GM18951 (cell line): ENCODE results near the gene KIAA0513.

Experiments used
- POLR2A ChIP-seq: IDR thresholded peaks from 4 replicates; pipeline ENCODE4 v1.6.1; 2011; ENCODE audit warnings: mild to moderate bottlenecking; ENCODE audit not compliant: insufficient read length, insufficient read depth; ENCODE audit errors: extremely low read depth
- in situ Hi-C: fragments of 300-500 bp; cut with MboI; formaldehyde crosslinking; loops from one replicate; pipeline ENCODE4 v1.12.0; 2022; ENCODE audit warnings: low sequenced_read_pairs, mixed read lengths, inconsistent platforms; ENCODE audit not compliant: unreplicated experiment

KIAA0513 gene

GRCh38 chr16:85136702-85137322 lies 109.2 kb downstream of the KIAA0513 start:
- TF ChIP-seq POLR2A: no peak
- in situ Hi-C loops: no loop called here

DNA sequence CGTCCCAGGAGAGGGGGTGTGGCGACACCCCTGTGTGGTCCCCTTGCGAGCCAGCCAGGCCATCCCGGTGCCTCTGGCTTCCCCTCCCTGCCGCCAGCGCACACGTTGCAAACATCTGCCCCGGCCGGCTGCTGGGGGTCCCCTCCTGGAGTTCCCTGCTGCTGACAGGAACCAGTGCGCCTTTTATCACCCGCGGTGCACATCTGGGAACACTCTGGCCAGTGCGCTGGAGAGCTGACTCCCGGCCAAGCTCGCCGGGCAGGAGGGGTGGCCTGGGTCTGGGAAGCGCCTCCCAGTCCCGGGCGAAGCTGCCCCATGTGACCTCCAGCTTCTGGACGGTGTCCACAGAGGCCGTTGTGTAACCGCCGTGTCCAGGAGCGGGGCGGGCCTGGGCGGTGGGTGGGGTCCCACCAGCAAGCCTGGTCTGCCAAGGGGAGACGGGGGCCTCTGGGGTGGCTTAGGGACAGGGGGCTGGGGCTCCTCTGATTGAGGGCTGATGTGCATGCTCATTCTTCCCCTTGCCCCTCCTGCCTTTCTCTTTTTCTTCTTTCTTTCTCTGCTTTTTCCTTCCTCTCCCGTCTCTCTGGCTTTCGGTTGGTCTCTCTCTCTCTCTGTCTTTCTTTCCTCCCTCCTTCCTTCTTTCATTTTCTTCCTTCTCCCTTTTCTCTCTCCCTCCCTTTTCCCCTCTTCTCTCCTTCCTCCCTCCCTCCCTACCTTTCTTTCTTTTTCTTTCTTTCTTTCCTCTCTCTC lies 109.9 kb downstream of the KIAA0513 start:
- in situ Hi-C loops: no loop called here
- no peak for TF ChIP-seq POLR2A

DNA sequence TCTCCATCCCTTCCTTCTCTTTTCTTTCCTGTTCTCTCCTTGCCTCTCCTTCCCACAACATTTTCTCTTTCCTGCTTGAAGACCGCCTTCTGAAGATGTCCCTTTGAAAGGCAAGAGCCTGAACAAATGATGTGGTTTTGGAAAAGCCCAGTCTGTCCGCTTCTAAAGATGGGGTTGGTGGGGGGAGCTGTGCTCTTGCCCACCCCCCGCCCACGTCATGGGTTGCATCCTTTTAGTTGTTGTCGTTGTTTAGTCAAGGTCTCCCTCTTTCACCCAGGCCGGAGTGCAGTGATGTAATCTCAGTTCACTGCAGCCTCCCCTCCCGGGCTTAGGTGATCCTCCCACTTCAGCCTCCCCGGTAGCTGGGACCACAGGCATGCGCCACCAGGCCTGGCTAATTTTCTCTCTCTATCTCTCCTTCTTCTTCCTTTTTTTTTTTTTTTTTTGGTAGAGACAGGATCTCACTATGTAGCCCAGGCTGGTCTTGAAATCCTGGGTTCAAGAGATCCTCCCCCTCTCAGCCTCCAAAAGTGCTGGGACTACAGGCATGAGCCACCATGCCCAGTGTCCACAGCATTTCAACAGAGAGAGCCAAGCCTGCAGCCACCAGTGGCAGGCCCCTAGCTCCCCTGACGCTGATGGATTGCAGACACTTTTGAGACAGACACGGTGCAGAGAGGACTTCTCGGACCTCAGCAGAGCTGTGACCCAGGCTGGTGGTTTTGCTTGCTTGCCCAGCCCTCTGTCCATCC lies 110.7 kb downstream of the KIAA0513 start:
- TF ChIP-seq POLR2A: no peak
- in situ Hi-C loops: no loop called here

DNA sequence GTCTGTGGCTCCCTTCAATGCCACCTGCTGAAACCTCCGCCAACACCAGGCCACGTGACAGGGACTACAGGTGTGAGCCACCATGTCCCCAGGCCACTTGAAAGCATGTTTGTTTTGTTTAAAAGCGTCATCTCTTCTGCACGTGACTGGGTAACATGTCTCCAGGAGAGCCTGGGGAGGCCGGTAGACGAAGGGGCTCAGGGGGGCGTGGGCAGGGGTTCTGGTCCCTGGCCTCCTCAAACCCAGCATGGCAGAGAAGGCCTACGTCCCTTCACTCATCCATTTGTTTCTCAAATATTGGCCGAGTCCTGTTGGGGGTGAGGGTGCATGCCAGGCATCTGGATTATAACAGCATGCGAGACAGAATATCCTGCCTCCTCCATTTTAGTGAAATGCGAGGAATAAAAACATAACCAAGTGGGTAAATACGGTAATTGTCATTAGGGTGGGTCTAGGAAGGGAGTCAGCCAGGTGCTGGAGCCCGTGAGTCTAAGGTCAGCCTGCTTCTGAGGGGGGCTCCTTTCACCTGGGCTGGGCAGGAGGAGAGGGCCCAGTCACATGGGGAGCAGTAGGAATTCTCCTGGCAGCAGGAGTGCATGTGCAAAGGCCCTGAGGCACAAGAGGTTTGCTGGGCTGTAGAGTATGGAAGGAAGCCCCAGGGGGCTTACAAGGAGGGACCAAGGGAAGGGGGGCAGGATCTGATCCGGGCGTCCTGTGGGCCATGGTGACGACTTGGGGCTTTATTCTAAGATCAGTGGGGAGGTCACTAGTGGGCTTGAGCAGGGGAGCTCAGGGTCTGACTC lies 111.4 kb downstream of the KIAA0513 start:
- in situ Hi-C loops: no loop called here

GRCh38 chr16:85139881-85140339 lies 112.3 kb downstream of the KIAA0513 start:
- no peak for TF ChIP-seq POLR2A
- in situ Hi-C loops: no loop called here

More for the DNA sequence above, 111.4 kb downstream of the KIAA0513 start:
- no peak for TF ChIP-seq POLR2A

- no peak for TF ChIP-seq POLR2A
- in situ Hi-C loops: no loop called here
Observed at GRCh38 chr16:85140455-85141012, 112.9 kb downstream of the KIAA0513 start.

DNA sequence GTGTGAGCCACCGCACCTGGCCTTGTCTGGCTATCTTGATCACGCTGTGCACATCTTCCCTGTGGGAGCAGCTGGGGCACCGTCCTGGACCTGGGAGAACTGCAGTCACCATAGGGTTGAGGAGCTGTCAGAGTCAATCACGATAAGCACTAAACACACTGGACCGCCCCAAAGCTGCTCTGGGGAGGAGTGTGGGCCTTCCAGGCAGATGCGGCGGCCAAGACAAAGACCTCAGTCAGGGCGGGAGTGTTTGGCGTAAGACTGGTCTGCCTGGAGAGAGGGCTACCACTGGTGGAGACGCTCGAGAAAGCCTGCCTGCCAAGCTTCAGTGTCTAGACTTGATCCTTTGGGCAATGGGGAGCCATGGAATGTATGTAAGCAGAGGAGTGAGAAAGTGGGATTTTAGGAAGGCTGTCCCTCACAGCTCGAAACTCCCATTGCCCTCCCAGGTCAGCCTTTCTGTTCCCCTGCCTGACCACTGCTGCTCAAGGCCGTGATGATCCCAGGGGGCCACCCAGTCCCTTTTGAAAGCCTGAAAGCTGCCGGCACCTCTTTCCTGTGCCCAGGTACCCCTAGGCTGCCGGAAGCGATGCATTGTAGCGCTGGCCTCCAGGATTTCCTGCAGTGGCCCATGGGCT lies 114.0 kb downstream of the KIAA0513 start:
- no peak for TF ChIP-seq POLR2A

GRCh38 chr16:85142129-85142513 lies 114.5 kb downstream of the KIAA0513 start:
- in situ Hi-C loops: no loop called here
- no peak for TF ChIP-seq POLR2A

More for the DNA sequence above, 114.0 kb downstream of the KIAA0513 start:
- in situ Hi-C loops: no loop called here

DNA sequence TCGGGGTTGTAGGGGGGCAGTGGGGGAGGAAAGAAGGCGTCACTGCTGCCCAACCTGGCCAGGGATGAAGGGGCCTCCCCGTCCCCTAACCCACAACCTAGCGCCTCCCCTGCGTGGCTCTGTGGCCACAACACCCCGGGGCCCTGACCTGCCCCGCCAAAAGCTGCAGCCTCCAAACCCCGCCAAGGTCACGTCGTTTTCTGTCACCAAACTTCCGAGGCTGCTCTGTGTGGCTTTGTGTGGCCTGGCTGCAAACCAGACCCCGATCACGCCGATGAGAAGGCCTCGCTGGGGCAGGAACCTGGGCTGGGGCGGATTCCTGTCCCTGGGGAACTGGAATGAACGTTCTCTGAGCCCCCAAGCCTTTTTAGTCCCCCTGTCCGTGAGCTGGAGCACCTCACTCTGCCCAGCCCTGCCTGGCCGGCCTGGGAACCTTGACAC lies 115.2 kb downstream of the KIAA0513 start:
- in situ Hi-C loops: no loop called here

More for the DNA sequence above, 115.2 kb downstream of the KIAA0513 start:
- no peak for TF ChIP-seq POLR2A
